Epithelial cell of prostate (primary cell): ENCODE results near the gene CLSTN3.
A peak's percentile ranks its signal among the peaks of the same experiment; 100 is the strongest.

Source experiments
- DNase-seq: peaks from one replicate; pipeline ENCODE4 v3.0.0-alpha.2; 2011; ENCODE audit warnings: low read depth, low spot score
- H3K27ac ChIP-seq: fragments of 450-650 bp; 2 replicates; pipeline ENCODE4 v1.5.1; 2017; ENCODE audit warnings: mild to moderate bottlenecking

Gene CLSTN3

GRCh38 chr12:7145671-7146070, 15.5 kb downstream of the CLSTN3 start:
- no peak for DNase-seq
- H3K27ac ChIP-seq = no peak overlapping the region

- no peak for DNase-seq
These were observed 16.1 kb downstream of the CLSTN3 start for GRCh38 chr12:7146228-7146627.

DNA sequence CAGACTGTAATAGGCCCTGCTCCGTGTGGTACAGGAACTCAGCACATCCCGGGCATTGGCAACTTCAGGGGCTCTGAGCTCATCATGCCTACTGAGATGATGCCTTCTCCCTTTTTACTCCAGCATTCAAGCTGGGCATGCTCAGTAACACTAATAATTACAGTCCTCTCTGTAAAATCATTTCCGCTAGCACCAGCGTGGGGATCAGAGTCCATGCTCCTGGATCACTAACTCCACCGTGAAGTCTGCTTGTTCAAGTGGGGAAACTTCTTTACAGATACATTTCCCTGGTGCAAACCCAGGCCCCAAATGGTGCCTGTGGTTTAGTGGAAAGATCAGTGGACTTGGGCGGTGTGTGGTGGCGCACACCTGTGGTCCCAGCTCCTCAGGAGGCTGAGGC, 16.7 kb downstream of the CLSTN3 start:
- DNase-seq = no peak

More at GRCh38 chr12:7146228-7146627, 16.1 kb downstream of the CLSTN3 start:
- no peak overlapping the region for H3K27ac ChIP-seq

DNA sequence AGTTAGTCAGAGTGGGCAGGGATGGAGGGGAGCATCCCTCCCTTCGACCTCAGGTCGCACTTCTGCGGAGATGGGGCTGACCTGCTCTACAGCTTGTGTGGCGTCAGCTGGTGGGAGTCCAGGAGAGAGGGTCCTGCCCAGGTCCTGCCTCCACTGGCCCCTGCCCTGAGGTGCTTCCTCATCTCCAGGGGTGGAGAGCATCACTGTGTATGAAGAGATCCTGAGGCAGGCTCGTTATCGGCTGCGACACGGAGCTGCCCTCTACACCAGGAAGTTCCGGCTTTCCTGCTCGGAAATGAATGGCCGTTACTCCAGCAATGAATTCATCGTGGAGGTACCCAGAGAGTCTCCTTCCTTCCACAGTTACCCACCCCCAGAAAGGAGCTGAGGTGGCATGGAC, 20.2 kb downstream of the CLSTN3 start:
- no peak for DNase-seq
- no peak overlapping the region for H3K27ac ChIP-seq

More for the DNA sequence above, 16.7 kb downstream of the CLSTN3 start:
- H3K27ac ChIP-seq = no peak overlapping the region

DNA sequence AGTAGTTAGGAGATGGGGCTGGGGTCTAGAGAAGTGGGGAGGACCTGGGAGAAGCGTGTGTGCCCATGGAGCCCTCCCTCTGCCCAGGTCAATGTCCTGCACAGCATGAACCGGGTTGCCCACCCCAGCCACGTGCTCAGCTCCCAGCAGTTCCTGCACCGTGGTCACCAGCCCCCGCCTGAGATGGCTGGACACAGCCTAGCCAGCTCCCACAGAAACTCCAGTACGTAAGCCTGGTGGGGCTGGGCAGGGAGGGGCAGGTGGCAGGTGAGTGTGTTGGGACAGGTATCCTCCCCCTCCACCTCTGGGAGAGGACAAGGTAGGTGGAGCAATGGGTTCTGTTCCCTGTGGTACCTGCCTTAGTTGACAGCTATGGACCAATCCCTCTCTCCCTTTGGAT, 20.7 kb downstream of the CLSTN3 start:
- DNase-seq = no peak
- no peak overlapping the region for H3K27ac ChIP-seq

DNA sequence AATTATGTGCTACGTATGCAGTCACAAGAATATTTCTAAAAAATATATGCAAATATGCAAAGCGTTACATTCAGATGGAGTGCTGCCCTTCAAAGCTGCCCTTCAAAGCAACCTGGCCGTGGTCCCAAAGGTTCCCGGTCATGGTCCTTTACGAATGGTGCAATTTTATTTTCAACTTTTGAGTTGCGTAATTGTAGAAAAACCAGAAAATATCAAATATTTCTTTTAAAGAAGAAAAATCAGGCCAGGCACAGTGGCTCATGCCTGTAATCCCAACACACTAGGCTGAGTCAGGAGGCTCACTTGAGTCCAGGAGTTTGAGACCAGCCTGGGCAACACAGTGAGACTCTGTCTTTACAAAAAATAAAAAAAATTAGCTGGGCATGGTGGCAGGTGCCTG, 21.4 kb downstream of the CLSTN3 start:
- H3K27ac ChIP-seq = no peak overlapping the region
- DNase-seq = no peak

DNA sequence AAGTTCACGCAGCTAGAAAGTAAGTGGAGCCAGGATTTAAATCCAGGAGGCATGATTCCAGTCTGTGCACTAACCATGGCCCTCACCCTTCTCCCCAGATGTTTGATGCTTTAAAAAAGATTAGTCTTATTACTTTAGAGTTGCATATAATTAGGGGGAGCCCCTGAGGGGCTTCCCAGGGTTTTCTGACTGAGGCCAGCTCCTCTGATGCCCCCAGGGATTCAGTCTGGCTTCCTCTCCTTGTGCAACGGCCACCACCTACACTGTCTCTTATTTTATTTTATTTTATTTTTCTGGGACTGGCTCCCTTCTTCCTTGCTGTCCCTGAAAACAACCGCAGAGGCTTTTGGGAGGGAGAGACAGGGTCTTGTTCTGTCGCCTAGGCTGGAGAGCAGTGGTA, 22.6 kb downstream of the CLSTN3 start:
- DNase-seq = no peak
- H3K27ac ChIP-seq = no peak overlapping the region

DNA sequence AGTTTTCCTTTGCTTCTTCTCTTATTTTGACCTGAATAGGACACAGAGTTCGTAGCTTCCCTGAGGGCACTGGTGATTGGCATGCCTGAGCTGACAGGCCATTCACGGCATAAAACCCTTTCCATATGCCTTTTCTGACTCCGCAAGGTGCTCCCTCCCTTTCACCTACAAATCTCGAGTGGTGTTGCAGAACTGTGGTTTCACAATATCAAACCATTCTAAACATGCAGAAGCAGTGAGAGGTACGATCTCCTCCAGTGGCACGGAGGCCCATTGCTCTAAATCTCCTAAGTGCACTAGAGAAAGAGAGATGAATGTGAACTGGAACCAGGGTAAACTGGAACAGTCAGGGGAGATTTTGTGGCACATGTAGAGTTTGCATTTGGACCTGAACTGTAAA, 23.9 kb downstream of the CLSTN3 start:
- no peak for DNase-seq
- no peak overlapping the region for H3K27ac ChIP-seq

GRCh38 chr12:7154901-7155470, 24.8 kb downstream of the CLSTN3 start:
- DNase-seq = no peak
- peak overlapping the region; percentile 51 for H3K27ac ChIP-seq

DNA sequence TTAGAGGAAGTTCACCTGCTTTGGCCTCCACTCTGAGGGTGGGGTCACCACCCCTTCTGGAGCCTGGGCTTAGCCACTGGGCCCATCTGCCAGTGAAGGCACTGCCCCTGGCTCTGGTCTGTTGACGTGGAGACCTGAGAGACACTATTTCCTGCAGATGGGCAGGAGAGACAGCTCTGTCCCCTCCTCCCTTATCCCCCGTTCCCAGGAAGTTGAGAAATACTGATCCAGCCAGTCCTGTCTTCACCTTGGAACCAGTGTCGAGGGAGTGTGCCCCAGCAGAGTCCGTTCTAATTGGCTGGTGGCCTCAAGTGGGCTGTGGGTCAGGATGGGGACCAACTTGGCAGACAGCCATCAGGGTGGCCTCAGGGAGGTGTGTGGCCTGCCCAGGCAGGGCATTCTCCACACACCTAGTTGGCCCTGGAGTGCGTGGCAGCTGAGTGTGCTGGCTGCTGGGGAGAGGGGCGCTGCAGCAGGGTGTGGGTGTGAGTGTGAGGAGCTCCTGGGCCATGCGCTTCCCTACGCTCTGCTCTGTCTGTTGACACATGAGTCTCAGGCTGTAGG, 25.4 kb downstream of the CLSTN3 start:
- DNase-seq = no peak
- H3K27ac ChIP-seq = peak overlapping the region; percentile 51

DNA sequence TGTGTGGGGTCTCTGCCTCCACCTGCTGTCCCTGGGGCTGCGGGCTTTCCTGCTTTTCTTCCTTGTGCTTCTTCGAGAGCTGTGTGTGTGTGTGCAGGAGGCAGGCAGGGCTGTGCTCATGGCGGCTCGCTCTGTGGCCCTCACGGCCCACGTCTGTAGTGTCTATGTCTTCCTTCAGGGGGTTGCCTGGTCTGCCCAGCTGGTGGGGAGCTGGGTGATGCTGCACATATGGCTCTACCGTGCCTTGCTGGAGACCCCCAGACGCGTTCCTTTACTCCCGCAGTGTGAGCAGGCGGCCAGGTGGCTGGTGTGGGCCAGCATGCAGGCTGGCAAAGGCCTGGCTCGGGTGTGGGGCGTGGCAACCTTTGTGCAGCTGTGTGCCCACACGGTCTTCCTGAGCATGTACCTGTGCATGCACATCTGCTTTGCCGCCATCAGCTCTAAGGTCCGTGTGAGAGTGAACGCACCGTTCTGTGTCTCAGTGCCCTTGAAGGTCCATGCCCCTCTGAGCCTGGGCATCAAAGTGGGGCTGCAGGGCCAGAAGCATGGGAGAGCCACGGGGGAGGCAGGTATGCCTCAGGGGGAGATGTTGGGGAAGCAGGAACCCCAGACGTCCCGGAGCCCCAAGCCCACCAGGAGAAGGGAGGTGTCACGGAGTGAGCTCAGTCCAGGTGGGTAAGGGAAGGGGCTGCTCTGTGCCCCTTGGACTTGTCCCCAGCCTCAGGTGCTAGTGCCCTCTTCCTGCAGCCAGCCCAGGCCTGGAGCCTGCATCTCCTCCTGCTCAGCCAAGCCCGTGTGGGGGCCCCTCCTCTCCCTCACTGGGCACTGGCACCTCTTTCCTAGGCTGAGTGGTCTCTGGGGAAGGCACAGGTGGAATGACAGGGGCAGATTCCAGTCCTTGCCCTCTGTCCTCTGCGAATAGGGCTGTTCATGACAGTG, 26.4 kb downstream of the CLSTN3 start:
- peak overlapping the region; percentile 51 for H3K27ac ChIP-seq
- no peak for DNase-seq

GRCh38 chr12:7157391-7157790, 27.2 kb downstream of the CLSTN3 start:
- no peak overlapping the region for H3K27ac ChIP-seq
- no peak for DNase-seq

DNA sequence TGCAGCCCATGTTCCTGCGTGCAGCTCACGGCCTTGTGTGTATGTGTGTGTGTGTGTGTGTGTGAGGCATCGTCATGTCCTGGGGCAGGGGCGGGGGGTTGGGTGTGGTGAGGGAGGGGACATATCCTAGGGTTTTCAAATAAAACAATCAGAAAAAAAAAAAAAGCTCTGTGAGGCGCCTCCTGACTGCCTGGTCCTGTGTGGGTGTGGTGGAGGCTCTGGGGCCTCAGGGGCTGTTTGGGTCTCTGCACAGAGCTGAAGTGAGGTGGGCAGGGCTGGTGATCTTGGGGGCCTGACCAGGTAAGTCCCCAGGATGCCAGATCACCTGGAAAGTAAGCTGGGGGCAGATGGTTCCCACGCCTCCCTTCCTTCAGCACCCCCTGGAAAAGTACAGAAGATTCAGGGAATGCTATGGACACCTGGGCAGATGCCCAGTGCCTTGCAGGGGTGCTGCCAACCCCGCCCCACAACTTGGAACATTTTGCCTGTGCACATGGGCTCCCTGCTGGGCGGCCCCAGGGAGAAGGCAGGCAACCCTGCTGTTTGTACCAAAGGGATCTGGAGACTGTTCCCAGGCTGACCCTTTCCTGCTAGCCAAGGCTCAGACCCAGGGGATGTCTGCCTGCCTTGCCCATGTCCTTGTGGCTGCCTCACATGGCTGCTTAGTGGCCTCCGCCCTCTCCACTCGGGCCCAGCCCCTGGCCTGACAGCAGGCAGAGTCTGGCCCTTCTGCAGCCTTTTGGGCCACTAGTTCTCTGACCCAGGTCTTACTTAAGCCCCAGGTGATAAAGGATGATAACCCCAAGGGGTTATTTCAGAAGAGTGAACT, 28.8 kb downstream of the CLSTN3 start:
- DNase-seq = no peak
- H3K27ac ChIP-seq = no peak overlapping the region

DNA sequence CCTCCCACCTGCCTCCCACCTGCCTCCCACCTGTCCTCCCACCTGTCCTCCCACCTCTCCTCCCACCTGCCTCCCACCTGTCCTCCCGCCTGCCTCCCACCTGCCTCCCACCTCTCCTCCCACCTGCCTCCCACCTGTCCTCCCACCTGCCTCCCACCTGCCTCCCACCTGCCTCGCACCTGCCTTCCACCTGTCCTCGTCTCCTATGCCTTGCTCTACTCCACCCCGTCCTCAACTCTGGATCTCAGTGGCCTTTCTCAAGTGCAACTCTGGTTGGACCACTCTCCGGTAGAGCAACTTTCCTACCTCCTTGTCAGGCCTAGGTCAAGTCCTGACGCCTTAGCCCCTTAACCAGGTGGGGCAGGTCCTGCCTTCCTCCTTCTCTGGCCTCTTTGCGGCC, 30.0 kb downstream of the CLSTN3 start:
- no peak for DNase-seq

GRCh38 chr12:7161327-7161726, 31.2 kb downstream of the CLSTN3 start:
- no peak overlapping the region for H3K27ac ChIP-seq
- DNase-seq = no peak

More for the DNA sequence above, 30.0 kb downstream of the CLSTN3 start:
- H3K27ac ChIP-seq = no peak overlapping the region

DNA sequence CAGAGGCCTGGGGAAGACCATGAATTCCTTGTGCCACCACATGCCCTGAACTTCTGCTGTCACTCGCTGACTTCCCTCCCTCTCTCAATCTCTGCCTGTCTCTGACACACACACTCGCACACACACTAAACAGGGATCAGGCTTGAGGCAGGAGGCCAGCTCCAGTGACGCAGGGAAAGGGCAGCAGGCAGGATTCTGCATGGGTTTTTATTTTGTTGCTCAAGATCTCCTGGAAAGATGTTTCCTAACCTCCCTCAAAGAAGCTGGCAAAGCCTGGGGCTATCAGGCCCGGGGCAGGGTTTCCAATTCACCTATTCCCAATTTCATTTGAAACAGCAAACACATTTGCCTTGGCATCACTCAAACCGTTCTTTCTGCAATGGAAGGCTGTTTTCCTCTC, 31.6 kb downstream of the CLSTN3 start:
- H3K27ac ChIP-seq = no peak overlapping the region
- no peak for DNase-seq

- H3K27ac ChIP-seq = no peak overlapping the region
- no peak for DNase-seq
These were observed 32.5 kb downstream of the CLSTN3 start for GRCh38 chr12:7162691-7163114.

GRCh38 chr12:7169951-7170350, 39.8 kb downstream of the CLSTN3 start:
- H3K27ac ChIP-seq = no peak overlapping the region
- no peak for DNase-seq

- H3K27ac ChIP-seq = no peak overlapping the region
These were observed 41.7 kb downstream of the CLSTN3 start for GRCh38 chr12:7171854-7172253.

GRCh38 chr12:7175493-7175892, 45.3 kb downstream of the CLSTN3 start:
- H3K27ac ChIP-seq = peak overlapping the region; percentile 60
- DNase-seq = no peak

More at GRCh38 chr12:7171854-7172253, 41.7 kb downstream of the CLSTN3 start:
- DNase-seq = no peak
